ENCODE results near the gene TEX47.

DNA sequence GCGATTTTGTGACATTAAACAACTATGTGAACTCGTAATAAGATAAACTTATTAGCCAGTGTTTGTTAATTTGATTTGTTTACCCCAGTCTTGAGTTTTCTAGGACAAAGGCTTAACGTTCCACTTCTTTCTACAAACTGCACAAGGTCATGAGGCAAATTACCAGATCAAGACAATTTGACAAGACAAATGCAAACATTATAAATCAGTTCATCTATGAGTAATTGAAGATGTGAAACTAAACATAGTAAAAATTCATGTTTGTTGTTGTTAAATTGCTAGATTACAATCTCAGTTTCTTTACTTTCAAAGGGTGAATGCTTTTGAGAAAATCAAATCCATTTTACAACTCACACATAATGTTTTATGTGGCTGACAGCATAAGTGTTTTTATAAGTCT is 49.4 kb downstream of the TEX47 start:
- TF ChIP-seq, protein P1, sequence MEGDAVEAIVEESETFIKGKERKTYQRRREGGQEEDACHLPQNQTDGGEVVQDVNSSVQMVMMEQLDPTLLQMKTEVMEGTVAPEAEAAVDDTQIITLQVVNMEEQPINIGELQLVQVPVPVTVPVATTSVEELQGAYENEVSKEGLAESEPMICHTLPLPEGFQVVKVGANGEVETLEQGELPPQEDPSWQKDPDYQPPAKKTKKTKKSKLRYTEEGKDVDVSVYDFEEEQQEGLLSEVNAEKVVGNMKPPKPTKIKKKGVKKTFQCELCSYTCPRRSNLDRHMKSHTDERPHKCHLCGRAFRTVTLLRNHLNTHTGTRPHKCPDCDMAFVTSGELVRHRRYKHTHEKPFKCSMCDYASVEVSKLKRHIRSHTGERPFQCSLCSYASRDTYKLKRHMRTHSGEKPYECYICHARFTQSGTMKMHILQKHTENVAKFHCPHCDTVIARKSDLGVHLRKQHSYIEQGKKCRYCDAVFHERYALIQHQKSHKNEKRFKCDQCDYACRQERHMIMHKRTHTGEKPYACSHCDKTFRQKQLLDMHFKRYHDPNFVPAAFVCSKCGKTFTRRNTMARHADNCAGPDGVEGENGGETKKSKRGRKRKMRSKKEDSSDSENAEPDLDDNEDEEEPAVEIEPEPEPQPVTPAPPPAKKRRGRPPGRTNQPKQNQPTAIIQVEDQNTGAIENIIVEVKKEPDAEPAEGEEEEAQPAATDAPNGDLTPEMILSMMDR (conservative IDR thresholded peaks at IDR 0.05; ENCODE audit: low read depth, low read length), result no peak
- TF ChIP-seq EZH2phosphoT487 (IDR thresholded peaks at IDR 0.05; ENCODE audit: borderline replicate concordance, low read length), result no peak
- no peak for TF ChIP-seq EZH2 (IDR thresholded peaks at IDR 0.05; ENCODE audit: low read length, unreplicated experiment)
